GM21737 (cell line): ENCODE data around the gene TAL2.

Experiments used
- ATAC-seq: cut with Tn5 transposase; IDR thresholded peaks from one replicate; pipeline ENCODE4 v1.9.1; 2021; ENCODE audit warnings: mild to moderate bottlenecking, moderate library complexity; ENCODE audit not compliant: unreplicated experiment

TAL2 gene

DNA sequence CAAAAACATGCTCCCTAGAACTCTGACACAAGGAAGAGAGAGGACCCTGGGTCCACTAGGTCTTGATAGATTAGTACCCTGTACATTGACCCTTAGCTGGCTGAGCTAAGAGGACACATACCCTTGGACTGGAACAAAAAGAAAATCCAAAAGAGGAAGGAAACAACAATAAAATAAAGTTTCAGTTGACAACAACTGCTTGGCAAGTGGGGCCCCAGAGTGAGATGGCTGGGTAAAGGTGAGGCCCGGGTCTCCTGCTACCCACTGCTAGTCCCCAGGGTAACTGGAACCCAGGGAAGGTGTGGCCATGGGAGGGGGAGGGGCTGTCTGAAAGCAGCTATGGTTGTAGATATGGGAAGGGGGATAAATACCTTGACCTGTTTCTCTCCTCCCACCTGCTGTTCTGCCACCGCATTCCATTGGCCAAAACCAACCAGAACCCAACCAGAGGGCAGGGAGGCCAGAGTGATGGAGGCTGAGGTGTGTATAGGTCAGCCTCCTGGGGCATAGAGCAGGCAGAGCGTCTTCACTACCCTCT, 11.7 kb downstream of the TAL2 start:
- ATAC-seq: no peak

DNA sequence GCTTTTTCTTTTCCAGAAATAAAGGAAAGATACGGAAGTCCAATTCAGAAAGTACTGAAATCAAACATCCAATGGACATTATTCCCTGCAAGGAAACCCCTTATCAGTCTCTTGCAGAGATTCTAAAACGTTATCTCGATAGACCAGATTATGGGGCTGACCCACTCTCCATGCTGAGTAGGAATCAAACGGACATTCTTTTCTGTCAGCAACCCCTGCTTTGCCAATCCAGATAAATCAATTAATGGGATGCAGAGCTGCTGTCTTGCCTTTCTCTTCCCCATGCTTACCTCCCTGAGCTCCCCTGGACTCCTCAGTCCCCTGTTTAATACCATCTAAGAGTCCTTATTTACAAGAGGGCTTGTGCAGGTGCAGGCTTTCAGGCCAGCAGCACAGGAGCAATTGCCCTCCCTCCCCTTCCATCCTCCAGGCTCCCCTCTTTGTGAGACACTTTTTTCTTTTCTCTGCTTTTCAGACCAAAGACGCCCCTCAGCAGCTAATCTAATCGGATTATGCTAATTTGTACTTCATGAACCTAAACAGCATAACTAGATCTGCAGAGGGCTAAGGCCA, 14.2 kb downstream of the TAL2 start:
- no peak for ATAC-seq

- ATAC-seq: no peak
Observed at GRCh38 chr9:105678163-105678562, 15.9 kb downstream of the TAL2 start.

GRCh38 chr9:105678781-105679180, 16.5 kb downstream of the TAL2 start:
- no peak for ATAC-seq

- no peak for ATAC-seq
Observed at GRCh38 chr9:105679257-105680022, 17.2 kb downstream of the TAL2 start.

GRCh38 chr9:105681313-105681712, 19.1 kb downstream of the TAL2 start:
- ATAC-seq: no peak

- no peak for ATAC-seq
Observed at GRCh38 chr9:105681724-105682123, 19.5 kb downstream of the TAL2 start.

DNA sequence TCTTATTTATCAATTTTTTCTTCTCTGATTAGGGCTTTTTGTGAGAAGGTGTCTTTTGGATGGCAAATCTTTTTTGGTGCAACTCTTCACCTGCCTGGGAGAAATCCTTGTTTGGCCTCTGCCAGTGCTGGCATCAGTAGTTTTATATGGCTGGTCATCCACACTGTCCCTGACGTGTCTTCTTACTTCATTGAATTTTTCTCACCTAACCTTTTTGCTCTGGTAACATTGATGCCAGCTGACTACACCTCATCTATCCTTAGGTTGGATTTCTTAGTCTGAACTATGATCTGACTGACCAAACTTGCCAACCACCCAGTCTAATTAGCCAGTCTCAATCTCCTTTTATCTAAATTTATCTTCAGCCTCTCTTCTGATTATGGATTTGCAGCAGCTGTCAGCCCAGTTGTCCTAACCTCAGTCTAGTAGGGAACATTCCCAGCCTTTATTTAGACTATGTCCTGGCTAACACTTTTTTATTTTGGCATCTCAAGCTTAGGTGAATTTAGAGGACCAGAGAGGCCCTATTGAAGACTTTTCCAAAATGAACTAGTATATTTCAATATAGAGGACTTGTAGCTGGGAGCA, 21.5 kb downstream of the TAL2 start:
- ATAC-seq: no peak

GRCh38 chr9:105686936-105687335, 24.7 kb downstream of the TAL2 start:
- no peak for ATAC-seq

DNA sequence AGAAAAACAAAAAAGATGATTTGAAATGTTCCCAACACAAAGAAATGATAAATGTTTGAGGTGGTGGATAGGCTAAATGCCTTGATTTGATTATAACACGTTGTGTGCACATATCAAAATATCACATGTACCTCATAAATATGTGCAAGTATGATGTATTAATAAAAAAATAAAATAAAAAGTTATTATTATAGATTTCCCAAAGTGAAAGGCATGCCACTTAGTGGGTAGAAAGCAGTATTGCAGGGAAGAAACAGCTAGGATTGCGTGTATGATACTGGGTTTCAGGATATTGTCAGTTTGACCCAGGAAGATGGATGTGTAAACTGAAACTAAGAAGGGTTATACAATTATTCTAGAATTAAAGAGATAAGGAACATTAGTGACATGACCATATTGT, 28.5 kb downstream of the TAL2 start:
- ATAC-seq: no peak

DNA sequence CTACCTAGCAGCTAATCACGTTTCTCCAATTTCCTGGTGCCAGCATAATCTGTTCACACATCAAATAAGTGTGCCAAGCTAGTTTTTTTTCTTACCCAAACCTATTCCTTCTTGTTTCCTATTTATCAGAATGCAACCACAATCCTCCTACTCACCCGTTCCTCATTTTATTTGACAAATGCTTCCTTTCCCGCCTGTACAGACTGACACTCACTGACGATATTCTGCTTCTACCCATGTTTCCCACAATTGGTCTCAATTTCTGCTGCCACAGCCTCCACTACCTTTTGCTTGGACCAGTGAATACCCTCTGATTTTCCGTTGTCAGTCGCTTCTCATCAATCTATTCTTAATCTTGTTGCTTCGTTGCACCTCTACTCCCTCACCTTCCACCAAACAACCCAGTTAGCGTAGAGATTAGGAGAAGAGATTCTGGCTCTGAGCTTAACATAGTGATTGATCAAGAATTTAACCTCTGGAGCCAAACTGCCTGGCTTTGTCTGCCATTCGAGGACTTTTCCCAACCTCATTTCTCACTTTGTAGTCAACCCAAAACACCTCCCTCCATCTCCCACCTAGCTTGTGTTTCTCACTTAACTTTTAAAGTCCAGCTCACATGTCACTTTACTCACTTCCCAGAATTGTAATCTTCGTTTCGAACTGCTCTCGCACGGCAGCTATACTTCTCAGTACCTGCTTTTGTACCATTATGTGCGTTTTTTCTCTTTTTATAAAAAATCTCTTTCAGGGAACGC, 31.4 kb downstream of the TAL2 start:
- peak; percentile 30 for ATAC-seq

DNA sequence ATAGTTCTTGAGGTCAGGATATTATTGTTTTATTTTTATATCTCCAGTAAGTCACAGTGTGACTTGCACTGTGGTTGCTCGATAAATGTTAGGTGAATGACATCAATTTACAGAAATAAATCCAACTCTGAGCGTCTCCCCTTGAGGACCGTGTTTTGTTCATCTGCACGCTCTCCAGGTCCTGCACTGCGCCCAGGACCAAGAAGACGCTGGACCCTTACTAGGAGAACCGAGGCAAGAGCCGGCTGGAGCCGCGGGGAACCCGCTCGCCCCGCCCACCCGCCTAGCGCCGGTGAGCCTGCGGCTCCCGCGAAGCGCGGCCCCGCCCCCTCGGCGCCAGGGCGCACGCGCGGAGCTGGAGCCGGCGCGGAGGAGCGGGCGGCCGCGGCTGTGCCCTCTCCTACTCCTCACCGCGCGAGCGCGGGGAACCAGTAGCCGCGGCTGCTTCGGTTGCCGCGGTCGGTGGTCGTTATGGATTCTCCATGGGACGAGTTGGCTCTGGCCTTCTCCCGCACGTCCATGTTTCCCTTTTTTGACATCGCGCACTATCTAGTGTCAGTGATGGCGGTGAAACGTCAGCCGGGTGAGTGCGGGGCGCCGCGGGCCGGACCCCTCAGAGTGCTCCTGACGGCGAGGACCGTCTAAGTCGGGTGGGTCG, 32.1 kb downstream of the TAL2 start, which contains the start of gene TMEM38B:
TSS of gene TMEM38B (plus strand) at position 352 of the 658 bp plus-strand sequence. CDS start at position 472, 120 bp downstream.
- ATAC-seq: peak; percentile 67

DNA sequence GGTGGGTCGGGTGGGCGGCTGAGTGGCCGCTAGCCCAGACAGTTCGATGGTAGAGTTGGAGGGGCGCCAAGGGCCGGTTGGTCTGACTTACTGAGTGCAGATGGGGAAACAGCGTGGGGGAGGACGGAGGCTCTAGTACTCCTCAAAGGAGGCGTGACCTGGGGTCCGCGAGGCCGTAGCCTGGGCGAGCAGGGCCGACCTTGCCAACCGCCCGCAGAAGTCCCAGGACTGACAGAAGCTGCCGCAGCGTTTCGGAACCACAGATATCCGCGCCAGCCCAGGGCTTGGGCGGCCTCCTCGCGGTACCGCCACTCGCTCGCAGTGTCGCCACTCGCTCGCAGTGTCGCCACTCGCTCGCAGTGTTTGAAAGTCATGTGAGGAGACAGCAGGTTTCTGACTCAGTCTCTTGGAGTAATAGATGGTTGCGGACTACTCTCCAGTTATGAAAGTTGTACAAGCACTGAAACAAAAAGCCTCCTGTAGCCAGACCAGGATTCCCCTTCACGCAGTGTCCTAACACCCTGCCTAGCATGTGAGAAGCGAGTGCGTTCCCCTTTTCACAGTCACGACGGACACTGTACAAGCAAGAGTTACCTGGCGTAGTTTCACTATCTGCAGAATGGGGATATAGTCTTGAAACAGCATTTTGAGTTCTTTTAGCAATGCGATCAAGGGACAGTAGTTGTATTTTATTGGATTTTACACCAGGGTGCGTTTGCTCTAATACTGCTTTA, 32.8 kb downstream of the TAL2 start:
- ATAC-seq: peak; percentile 48

- no peak for ATAC-seq
Observed at GRCh38 chr9:105696219-105696793, 34.0 kb downstream of the TAL2 start.

- ATAC-seq: no peak
Observed at GRCh38 chr9:105697871-105698270, 35.6 kb downstream of the TAL2 start.

GRCh38 chr9:105698348-105698870, 36.2 kb downstream of the TAL2 start:
- ATAC-seq: no peak

DNA sequence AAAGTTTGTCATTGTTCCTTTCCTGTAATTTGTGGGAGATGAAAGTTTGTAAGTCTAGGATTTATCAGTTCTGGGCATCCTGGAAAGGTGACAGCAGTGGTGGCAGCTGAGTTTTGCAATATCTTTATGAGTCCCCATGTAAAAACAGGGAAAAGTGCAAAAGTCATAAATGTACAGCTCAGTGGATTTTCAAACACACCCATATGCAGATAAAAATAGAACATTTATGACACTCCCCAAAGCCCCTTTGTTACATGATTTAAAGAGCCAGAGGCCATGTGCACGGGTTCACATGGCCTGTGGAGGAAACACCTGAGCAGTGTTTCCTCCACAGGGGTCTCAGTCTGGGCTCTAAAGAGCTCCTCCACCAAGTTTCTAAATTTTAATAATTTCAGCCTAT, 38.4 kb downstream of the TAL2 start:
- ATAC-seq: no peak

GRCh38 chr9:105701145-105701544, 38.9 kb downstream of the TAL2 start:
- no peak for ATAC-seq

- no peak for ATAC-seq
Observed at GRCh38 chr9:105702207-105702606, 40.0 kb downstream of the TAL2 start.
